Dermis blood vessel endothelial cell (primary cell): Measurements from ENCODE around the gene PHOSPHO2. TPM values are rescaled to one million over a fixed set of nuclear protein-coding genes. Genes with fewer than 3 reads are reported as not detected.

Experiments
- DNase-seq: peaks from one replicate; pipeline ENCODE4 v3.0.0; 2010
- total RNA-seq: library from RNA; depleted of rRNA; stranded (reverse); fragments of >200 nt; gene quantifications from 2 replicates; pipeline ENCODE4 v1.2.3, GENCODE V29; 2014

Gene PHOSPHO2, protein sequence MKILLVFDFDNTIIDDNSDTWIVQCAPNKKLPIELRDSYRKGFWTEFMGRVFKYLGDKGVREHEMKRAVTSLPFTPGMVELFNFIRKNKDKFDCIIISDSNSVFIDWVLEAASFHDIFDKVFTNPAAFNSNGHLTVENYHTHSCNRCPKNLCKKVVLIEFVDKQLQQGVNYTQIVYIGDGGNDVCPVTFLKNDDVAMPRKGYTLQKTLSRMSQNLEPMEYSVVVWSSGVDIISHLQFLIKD
- 2.5 and 3.7 TPM in 2 replicates for total RNA-seq

DNA sequence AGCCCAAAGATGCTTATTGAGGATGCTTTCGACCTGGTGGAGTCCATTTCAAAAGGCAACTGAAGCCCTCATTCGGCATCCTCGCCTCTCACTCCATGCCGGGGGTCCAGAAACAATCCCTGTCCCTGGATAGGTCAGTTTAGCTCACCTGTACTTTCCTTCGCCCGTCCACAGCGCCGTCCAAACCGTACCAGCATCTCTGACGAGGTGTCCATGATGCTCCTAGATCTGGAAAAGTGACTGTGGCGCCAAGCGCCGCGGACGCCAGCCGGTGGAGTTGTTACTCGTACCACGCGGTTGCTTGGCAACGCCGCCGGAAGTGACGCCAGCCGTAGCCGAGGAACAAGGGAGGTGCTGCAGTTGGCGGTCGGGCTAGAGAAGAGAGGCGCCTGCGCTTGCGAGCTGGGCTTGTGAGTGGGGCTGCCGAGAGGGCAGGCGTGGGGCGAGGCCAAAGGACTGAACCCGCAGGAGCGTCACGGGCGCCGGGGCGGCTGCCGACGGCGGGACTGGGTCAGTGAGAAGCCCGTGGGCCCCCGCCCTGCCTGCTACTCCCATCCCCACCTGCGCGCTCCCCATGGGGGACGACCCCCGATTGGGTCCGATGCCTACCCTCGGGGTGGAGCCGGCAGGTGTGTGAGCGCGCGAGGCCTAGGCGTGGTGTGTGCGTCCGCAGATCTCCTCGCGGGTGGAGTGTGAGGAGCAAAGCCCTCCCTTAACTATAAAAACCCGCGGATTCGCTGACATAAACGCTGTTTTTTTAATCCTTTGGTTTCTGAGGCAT lies at the start of gene PHOSPHO2, which contains the start of gene CFAP210:
Gene PHOSPHO2 (plus strand): TSS at position 357 of the 781 bp plus-strand sequence. CDS start 6,503 bp downstream, outside the sequence.
Gene CFAP210 (minus strand): TSS at position 293 of the 781 bp plus-strand sequence. CDS start 78 bp downstream, at position 215.
- DNase-seq: peak; percentile 98

DNA sequence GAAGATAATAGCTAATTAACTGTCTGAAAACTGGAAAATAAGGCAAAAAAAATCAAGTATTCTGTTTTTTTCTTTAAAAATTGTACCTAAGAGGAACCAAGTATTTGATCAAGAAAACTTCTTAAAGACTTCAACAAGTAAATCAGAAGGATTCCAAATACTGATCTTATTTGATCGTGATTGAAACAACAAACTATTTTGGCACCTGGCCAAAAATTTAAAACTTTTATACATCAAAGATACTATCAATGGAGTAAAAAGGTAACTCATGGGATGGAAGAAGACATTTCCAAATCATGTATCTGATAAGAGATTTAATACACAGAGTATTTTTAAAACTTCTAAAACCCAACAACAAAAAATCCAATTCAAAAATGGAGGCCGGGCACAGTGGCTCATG lies 46.8 kb upstream of the PHOSPHO2 start:
- no peak for DNase-seq

DNA sequence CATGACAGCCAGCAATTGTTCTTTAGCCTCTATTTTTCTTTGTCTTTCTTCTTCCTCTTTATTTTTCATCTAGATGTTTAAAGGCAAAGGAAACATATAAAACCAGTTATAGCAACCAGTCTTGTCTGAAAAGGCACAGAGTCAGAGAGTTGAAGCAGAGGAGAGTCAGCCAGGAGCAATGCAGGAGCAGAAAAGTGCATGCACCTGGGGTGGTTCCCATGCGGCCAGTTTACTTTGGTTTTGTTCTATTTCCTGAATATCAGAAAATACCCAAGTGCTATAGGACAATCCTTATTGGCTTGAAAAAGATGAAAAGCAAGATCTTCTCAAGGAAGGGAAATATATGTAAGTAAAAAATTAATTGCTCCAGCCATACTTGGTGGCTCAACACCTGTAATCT lies 45.0 kb upstream of the PHOSPHO2 start:
- no peak for DNase-seq

DNA sequence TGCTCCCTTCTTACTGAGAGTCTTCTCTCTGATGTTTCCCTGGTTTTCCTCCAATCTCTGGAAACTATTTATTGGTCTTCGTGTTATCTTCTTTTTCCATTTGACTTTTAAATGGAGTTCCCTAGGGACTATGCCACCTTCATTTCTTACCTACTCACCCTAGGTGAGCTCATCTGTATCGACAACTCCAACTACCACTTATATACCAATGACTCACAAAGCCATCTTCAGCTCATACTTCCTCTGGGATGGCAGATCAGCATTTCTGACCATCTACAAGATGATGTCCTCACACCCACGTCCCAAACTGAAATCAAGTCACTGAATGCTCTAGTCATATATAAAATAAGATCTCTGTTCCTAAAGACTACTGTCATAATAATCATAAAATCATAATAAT lies 40.6 kb upstream of the PHOSPHO2 start:
- no peak for DNase-seq

DNA sequence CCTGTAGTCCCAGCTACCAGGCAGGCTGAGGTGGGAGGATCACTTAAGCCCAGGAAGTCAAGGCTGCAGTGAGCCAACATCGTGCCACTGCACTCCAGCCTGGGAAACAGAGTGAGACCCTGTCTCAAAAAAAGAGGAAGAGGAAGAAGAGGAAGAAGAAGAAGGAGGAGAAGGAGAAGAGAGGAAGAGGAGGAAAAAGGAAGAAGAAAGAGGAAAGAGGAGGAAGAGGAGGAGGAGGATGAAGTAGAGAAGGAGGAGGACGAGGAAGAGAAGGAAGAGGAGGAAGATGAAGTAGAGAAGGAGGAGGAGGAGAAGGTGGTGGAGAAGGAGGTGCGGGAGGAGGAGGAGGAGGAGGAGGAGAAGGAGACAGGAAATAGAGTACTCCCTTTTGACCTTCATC lies 38.1 kb upstream of the PHOSPHO2 start:
- no peak for DNase-seq

DNA sequence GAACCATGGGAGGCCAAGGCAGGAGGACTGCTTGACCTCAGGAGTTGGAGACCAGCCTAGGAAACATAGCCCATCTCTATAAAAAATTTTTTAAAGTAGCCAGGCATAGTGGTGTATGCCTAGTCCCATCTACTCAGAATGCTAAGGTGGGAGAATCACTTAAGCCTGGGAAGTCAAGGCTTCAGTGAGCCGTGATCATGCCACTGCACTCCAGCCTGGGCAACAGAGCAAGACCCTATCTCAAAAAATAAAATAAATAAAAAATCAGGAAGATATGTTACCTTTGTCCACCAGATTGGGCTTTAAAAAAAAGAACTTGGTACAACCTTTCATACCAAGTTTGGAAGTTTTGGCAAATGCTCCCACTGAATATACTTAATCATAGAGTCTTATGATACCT lies 35.4 kb upstream of the PHOSPHO2 start:
- no peak for DNase-seq

DNA sequence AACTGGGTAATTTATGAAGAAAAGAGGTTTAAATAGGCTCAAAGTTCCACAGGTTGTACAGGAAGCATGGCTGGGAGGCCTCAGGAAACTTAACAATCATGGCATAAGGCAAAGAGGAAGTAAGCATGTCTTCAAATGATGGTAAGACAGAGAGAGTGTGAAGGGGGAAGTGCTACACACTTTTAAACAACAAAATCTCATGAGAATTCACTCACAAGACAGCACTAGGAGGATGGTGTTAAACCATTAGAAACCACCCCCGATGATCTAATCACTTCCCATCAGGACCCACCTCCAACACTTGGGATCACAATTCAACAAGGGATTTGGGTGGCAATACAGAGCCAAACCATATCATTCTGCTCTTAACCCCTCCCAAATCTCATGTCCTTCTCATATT lies 34.9 kb upstream of the PHOSPHO2 start:
- DNase-seq: no peak

DNA sequence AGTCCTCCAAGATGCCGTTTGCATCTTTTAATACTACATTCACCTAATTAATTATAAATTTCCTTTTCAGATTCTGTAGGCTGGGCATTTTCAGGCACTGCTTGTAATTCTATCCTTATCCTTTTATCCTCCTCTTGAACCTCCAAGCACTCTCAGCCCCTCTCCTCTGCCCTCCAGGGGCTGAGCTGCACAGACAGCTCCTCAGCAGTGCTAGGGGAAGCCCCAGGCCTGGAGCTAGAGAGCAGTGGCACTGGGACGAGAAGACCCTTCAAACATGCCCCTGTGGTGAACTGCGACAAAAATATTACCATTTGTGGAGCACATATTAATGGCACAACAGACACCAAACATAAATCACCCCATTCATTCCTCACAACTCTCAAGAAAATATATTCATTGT lies 33.0 kb upstream of the PHOSPHO2 start:
- DNase-seq: no peak

DNA sequence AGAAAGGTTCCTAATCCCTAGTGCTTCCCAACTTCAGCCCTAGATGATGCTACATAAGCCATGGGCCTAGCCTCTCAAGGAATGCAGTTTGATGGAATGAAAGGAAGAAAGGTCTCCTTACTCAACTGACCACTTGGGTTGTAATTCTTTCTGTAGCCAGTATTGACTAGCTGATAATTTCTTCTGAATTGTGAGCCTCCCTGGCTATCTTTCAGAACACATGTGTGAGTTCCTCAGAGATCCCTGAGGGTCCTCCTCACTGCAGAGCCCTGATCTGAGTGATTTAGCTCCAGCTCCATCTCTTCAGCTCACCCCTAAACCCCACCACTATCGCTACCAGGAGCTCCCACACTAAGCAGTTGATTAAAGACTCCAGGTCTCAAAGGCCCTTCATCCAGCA lies 31.5 kb upstream of the PHOSPHO2 start:
- DNase-seq: no peak

DNA sequence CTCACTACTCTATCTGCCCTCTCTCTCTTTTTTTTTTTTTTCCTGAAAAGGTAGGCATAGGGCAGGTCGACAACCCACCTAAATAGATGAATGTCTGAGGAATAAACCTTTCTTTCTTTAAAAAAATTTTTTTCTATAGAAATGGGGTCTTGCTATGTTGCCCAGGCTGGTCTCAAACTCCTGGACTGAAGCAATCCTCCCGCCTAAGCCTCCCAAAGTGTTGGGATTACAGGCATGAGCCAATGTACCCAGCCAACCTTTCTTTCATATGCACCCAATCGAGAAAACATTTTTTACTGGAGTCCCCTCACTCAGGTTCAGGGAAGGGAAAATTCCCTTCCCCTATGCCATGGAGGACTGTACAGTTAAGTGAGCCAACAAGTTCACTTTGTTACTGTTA lies 31.0 kb upstream of the PHOSPHO2 start:
- DNase-seq: no peak

DNA sequence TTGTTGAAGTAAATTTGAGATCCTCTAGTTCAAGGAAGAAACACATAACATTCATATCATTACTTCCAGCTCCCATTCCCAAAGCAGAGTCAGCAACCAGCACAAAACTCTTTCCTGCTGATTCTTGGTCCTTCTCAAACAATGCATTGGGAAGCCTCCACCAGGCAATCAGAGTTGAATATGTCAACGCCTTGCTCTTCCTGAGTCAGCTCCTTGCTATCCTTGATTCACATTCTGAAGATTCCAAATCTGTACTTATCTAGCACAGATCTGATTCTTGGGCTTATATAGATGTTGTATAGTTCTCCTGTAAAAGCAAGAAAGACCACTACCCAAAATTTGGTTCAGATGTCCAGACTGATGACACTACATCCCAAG lies 29.7 kb upstream of the PHOSPHO2 start:
- DNase-seq: no peak

DNA sequence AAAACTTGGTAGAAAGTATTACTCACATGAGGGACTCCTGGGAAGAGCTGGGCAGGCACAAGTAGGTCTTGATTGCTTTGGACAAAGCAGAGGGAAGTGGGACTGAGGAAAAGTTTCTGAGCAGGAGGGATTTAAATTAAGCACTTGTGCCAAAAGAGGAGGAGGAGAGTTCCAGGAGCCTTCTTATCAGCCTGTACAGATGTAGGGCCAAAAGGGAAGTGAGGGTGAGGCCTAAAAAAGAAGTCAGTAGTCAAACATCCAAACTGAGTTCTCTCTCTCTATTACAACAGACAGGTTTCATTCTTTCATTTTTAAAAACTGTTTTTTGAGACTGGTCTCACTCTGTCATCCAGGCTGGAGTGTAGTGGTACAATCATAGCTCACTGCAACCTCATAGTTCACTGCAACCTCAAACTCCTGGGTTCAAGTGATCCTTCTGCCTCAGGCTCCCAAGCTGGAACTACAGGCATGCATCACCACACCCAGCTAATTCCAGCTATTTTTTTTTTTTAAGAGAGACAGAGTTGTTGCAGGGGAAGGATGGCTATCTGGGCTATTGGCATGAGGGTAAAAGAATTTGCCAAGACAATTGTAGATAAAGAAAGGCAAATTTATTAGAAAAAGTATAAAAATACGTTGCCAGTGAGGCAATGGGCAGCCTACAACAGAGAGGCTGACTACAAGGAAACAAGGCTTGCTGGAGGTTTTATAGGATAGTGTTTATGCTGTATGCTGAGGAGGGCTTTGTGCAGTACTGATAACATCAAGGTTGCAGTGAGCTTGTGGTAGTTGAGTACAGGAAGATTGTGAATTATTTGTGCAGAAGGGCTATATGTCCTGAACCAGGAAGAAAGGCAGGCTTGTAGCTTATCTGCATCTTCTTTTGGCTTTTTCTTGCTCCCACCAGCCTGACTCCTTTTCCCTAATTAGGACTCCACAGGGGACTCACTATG lies 29.0 kb upstream of the PHOSPHO2 start:
- DNase-seq: no peak

DNA sequence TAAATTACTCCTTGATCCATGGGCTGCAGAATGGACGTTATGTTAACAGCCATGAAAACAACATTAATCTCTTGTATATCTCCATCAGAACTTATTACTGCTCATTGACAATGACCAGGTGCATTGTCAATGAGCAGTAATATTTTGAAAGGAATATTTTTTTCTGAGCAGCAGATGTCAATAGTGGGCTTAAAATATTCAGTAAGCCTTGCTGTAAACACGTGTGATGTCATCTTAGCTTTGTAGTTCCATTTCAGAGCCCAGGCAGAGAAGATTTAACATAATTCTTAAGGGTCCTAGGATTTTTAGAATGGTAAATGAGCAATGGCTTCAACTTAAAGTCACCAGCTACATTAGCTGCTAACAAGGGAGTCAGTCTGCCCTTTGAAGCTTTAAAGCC lies 26.7 kb upstream of the PHOSPHO2 start:
- DNase-seq: no peak

DNA sequence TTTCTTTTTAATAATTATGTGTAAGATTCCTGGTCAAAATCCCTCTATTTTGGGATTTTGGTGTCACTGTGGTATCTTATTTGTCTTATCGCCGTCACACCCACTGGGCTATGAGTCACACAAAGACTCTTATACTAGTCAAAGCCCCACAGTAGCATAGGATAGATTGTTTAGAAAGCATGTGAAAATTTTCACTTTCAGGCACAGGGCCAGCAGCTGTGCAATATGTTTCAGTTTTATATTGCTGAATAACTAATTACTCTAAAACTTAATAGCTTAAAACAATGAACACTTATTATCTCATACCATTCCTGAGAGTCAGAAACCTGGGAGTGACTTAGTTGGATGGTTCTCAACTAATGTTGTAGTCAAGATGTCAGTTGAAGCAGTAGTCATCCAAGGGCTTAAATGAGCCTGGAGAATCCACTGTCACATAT lies 24.0 kb upstream of the PHOSPHO2 start:
- DNase-seq: no peak

DNA sequence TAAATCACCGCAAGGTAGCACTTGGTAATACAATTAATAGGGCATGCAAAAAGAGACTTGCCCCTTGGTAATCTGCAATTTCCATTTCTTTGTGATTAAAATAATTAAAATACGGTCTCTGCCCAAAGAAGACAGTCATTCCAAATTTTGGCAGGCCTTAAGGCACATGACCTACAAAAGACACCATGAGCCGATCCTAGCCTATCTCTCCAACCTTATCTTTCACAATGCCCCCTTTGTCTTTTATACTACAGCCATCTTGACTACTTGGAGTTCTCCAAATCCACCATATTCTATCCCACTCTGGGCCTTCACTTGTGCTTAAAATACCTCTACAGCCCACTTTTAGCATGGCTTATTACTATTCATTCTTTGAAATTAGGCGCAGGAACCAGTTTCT lies 23.3 kb upstream of the PHOSPHO2 start:
- DNase-seq: no peak

DNA sequence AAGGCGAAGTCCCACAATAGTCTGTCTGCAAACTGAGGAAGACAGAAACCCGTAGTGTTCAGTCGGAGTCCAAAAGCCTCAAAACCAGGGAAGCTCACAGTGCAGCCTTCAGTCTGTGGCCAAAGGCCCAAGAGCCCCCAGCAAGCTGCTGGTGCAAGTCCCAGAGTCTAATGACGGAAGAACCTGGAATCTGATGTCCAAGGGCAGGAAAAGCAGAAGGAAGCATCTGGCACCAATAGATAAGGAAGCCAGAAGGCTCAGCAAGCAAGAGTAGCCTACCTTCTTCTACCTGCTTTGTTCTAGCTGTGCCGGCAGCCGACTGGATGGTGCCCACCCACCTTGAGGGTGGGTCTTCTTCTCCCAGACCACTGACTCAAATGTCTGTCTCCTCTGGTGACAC lies 21.9 kb upstream of the PHOSPHO2 start:
- DNase-seq: no peak

DNA sequence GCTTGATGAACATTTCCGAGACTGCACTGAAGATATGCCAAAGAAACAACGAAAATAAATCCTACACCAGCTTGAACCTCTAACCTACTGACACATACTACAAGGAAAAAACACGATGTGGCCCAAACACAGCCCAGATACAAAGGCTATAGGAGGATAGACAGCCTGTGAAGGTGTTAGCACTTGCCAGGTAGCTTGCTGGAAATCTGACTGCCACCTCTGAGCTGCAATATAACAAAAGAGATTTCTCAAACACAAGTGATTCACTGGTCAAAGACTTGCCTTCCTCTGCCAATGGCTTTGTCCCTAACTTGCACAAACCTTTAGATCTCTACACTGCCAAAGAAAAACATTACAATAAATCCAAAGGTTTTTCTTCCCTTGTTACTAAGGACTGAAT lies 21.2 kb upstream of the PHOSPHO2 start:
- DNase-seq: no peak

DNA sequence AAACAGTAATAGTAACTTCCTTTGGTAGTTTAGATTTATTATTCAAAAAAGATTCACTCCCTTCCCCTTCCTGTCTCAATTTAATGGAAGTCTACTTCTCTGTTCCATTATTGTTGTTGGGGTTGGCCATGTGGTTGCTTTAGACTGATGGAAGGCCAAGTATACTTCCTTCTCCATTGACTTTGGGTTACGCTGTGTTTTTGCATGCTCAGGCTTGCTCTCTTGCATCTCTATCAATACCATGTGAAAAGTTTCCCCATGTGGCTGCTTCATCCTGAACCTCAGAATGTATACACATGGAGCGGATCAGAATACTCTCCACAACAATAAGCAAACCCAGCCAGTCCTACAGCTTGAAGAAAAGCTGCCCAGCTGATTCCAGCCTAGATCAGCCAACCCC lies 20.3 kb upstream of the PHOSPHO2 start:
- DNase-seq: no peak

DNA sequence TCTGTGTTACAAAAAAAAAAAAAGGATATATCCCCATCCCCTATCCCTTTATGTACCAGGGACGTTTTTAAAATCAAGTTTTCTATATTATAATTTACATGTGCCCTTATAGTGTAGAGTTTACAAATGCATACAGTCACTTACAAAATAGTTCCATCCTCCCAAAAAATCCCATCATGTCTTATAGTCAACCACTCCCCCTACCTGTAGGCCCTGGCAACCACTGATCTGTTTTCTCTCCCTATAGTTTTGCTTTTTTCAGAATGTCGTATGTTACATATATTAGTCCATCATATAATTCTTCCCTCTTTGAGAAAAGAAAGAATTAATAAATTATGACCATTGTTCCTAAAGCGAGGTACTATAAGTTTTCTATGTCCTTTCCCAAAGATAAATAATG lies 17.9 kb upstream of the PHOSPHO2 start:
- no peak for DNase-seq

DNA sequence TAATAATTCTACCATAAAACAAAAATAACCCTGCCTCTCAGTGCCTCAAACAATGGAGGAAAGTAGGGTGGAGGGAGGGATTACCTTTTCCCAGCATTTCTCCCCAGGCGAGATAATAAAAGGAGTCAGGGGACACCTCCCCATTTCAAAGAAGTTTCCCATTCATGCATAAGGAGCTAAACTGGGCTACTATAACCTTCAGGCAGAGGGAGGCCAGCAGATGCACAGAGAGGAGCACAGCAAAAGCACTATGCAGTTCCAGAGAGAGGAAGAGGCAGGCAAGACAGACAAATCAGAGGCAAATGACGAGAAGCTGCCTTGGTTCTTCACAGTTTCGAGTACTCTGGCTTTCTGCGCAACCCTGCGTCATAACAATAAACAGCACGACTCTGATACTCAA lies 17.4 kb upstream of the PHOSPHO2 start:
- DNase-seq: no peak

DNA sequence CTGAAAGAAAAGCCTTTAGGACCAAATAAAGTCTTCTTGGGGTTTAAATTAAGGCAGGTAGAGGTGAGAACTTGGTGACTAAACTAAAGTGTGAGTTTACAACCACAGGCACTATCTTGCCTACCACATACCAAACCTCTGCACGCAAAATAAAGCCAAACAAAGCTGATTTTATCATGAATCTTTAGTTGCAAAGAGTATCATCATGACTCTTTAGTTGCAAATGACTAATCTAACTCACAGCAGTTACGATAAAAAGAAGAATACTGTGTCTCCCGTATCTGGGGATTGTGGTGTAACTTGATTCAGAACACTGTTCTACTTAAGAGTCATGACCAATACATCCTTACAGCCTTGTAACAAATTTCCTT lies 11.2 kb upstream of the PHOSPHO2 start:
- no peak for DNase-seq

DNA sequence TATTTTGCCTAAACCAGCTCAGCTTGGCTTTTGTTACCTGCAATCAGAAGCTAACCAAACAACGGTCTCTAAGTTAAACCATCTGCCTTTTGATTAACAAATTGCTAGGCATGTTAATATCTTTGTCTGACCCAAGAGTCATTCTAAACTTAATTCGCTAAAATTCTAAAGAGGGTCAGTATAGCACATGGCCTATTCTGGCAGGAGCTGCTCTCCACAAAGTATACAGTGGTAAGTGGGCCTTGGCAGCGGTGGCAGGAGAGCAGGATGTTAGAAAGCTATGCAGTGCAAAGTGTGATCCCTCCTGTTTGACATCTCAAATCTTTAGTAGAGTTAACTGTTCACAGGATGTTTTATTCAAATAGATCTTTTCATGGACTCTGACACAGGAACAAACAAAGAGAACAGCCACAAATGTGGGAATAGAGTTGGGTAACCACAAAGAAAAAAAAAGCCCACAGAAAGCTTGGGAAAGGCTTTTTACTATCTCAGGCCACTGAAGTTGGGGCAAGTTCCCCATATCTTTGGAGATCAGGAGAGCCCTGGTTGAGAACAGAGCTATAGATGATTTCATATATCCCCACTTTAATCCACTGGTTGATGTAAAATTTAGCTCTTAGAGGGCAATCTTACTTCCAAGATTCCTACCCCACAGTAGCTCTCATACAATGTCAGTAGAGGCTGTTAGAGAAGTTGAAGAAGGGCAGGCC lies 10.7 kb upstream of the PHOSPHO2 start:
- no peak for DNase-seq

DNA sequence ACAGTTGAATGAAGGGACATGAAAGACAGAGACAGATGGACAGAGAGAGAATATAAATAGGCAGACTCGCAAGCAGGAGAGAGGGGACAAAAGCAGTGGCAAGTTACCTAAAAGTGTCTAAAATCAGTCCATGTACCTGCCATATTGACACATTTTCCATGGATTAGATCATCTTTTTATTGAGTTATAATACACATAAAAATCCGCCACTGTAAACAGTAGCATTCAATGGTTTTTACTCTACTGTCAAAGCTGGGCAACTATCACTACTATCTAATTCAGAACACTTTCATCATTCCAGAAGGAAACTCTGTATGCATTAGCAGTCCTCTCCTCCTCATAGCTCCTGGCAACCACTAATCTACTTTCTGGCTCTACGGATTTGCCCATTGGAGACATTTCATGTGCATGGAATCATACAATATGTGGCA lies 10.1 kb upstream of the PHOSPHO2 start:
- DNase-seq: no peak
